Nephron (organoid): Measurements from ENCODE around the gene CDC42EP4.
"Not testable (repeated sequence)": the region's sequence is repeated elsewhere in the genome, so short reads cannot be mapped to it uniquely, and the experiment has no call there.

Source experiments
- H3K27ac Mint-ChIP-seq, 3 experiments: 2 replicates each; pipeline ENCODE4 v1.8.0; 2020; ENCODE audit warnings: mixed read lengths in 3 of 3, mild to moderate bottlenecking in 2 of 3, moderate library complexity in 1 of 3
- H3K27me3 Mint-ChIP-seq: 2 replicates; pipeline ENCODE4 v1.8.0; 2021; ENCODE audit warnings: low read depth, mild to moderate bottlenecking, moderate library complexity, mixed read lengths
- H3K36me3 Mint-ChIP-seq: 2 replicates; pipeline ENCODE4 v1.8.0; 2020; ENCODE audit warnings: low read depth, mixed read lengths
- H3K4me1 Mint-ChIP-seq: 2 replicates; pipeline ENCODE4 v1.8.0; 2020; ENCODE audit warnings: mixed read lengths
- H3K4me3 Mint-ChIP-seq, 3 experiments: 2 replicates each; pipeline ENCODE4 v1.8.0; 2020; ENCODE audit warnings: mild to moderate bottlenecking in 3 of 3, mixed read lengths in 3 of 3, moderate library complexity in 2 of 3
- H3K9me3 Mint-ChIP-seq: 2 replicates; pipeline ENCODE4 v1.8.0; 2020; ENCODE audit warnings: mixed read lengths
- CTCF ChIP-seq, 3 experiments: fragments of 200-600 bp; sonication (generic); IDR thresholded peaks; one replicate each; pipeline ENCODE4 v1.5.0; 2021; ENCODE audit warnings: antibody characterized with exemption in 3 of 3; ENCODE audit not compliant: unreplicated experiment in 3 of 3

CDC42EP4 gene

GRCh38 chr17:73266796-73267195, 45.0 kb downstream of the CDC42EP4 start:
- Mint-ChIP-seq H3K36me3 (no peaks in the 10 kb centered on the region), H3K9me3 (no peaks in the 10 kb centered on the region), H3K27ac (peak overlapping the region in 1 of 3 experiments; percentile 24), H3K4me3 (no peak overlapping the region), H3K4me1 (peaks cover 16% of the 10 kb centered on the region), H3K27me3 (no peaks in the 10 kb centered on the region)
- TF ChIP-seq CTCF (IDR thresholded peaks at IDR 0.05; ENCODE audit: unreplicated experiment in 3 of 3), result no peak

GRCh38 chr17:73265646-73266640, 45.9 kb downstream of the CDC42EP4 start:
- Mint-ChIP-seq H3K4me3 (no peak overlapping the region), H3K27me3 (peaks cover 6% of the 10 kb centered on the region), H3K4me1 (peaks cover 16% of the 10 kb centered on the region), H3K27ac (peak overlapping the region in 1 of 3 experiments; percentile 24), H3K9me3 (no peaks in the 10 kb centered on the region), H3K36me3 (no peaks in the 10 kb centered on the region)
- TF ChIP-seq CTCF (IDR thresholded peaks at IDR 0.05; ENCODE audit: unreplicated experiment in 3 of 3), result no peak

- peaks cover 22% of the 10 kb centered on the region for H3K4me1 Mint-ChIP-seq
- not testable (repeated sequence) for H3K27ac Mint-ChIP-seq, H3K36me3 Mint-ChIP-seq, H3K4me3 Mint-ChIP-seq, H3K27me3 Mint-ChIP-seq, H3K9me3 Mint-ChIP-seq
These were observed 47.4 kb downstream of the CDC42EP4 start for GRCh38 chr17:73264448-73264847.

- H3K36me3 Mint-ChIP-seq, result no peaks in the 10 kb centered on the region
- peaks cover 9% of the 10 kb centered on the region for H3K27me3 Mint-ChIP-seq
- no peak overlapping the region for H3K4me3 Mint-ChIP-seq
- peak overlapping the region; percentile 74 to 86 (median 77) for H3K27ac Mint-ChIP-seq
- TF ChIP-seq CTCF (IDR thresholded peaks at IDR 0.05; ENCODE audit: unreplicated experiment in 3 of 3), result no peak
- peaks cover 23% of the 10 kb centered on the region for H3K4me1 Mint-ChIP-seq
- no peaks in the 10 kb centered on the region for H3K9me3 Mint-ChIP-seq
These were observed 48.8 kb downstream of the CDC42EP4 start for GRCh38 chr17:73262676-73263642.

GRCh38 chr17:73261952-73262675, 49.7 kb downstream of the CDC42EP4 start:
- Mint-ChIP-seq H3K27me3 (peaks cover 9% of the 10 kb centered on the region), H3K9me3 (no peaks in the 10 kb centered on the region), H3K27ac (peak overlapping the region; percentile 74 to 86 (median 77)), H3K4me1 (peaks cover 23% of the 10 kb centered on the region), H3K4me3 (peak overlapping the region in 1 of 3 experiments; percentile 30), H3K36me3 (no peaks in the 10 kb centered on the region)
- no peak for TF ChIP-seq CTCF (IDR thresholded peaks at IDR 0.05; ENCODE audit: unreplicated experiment in 3 of 3)
